Hematopoietic multipotent progenitor cell treated with erythropoietin and hydrocortisone succinate and interleukin-3 and kit ligand, for 17 days (in vitro differentiated cells): ENCODE data around the gene SNX3.

Source experiments
- DNase-seq: peaks from one replicate; pipeline ENCODE4 v3.0.0-alpha.2; 2015; ENCODE audit warnings: low spot score

SNX3 gene

GRCh38 chr6:108203189-108204112 is 57.4 kb downstream of the SNX3 start:
- no peak for DNase-seq

GRCh38 chr6:108200631-108201030 is 60.2 kb downstream of the SNX3 start:
- no peak for DNase-seq

GRCh38 chr6:108200186-108200585 is 60.7 kb downstream of the SNX3 start:
- DNase-seq, result no peak

DNA sequence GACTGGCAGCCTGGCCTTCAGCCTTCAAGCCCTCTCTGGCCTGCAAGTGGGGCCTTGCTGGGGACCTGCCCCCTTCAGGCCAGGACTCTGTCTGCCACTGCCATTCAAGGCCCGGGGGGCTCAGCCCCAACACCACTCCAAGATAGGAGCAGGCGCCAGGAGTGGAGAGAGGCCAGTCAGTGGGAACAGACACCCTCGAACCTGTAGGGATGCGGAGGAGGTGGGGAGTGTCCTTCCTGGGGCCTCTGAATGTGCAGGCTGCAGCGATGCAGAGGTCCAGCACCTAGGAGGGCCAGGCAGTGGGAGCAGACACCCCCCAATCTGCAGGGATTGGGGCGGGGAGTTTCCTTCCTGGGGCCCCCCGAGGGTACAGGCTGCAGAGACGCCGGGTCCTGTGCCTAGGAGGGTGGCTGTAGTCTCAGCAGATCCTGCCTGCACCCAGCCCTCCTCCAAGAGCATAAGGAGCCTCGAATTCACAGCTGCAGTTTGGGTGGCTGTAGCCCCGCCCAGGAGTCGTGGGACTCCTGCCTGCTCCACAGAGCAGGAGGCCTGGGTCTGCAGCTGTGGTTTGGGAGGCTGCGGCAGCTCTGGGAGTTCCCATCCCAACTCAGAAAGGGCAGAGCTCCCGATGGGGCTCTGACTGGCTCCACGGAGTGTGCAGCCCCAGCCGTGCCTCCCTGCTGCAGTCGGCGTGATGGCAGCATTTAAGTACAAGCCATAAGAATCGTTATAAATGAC is 61.9 kb downstream of the SNX3 start:
- DNase-seq, result no peak

- no peak for DNase-seq
Observed at GRCh38 chr6:108195209-108195608, 65.6 kb downstream of the SNX3 start.

- DNase-seq, result no peak
Observed at GRCh38 chr6:108194503-108194902, 66.3 kb downstream of the SNX3 start.

- no peak for DNase-seq
Observed at GRCh38 chr6:108193835-108194234, 67.0 kb downstream of the SNX3 start.

DNA sequence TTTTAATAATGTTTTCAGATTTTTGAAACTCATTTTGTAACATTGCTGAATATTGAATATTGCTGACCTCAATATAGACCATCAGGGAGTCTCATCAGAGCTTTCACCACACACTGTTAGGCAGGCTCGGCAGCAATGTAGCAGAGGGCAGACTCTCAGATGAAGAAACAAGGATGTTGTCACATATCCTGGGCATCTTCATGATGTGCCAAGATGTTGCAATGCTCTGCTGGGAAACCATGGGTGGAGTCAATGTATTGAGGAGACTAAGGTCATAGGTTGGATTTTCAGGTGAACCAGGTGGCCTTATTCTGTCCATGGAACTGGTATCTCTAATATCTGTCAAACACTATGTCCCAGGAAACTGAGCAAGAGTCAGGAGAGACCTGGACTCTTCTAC is 67.7 kb downstream of the SNX3 start:
- DNase-seq, result no peak

DNA sequence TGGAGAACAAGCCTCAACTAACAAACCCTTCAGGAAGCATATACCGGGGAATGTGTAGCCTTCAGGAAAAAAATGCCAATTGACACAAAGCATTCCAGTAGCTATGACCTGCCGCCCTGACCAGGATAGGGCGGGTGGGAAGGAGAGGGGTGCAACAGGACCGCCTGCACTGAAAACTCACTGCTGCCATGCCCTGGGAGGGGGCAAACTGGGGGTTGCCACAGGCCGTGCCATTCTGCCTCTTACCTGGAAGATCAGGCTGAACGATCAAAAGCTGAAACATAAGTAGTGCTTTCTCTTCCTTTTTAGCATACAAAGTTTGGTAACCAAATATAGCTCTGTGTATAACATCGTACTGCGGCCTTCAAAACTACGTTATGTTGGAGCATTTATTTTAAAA is 73.3 kb downstream of the SNX3 start:
- DNase-seq, result no peak

- DNase-seq, result no peak
Observed at GRCh38 chr6:108186226-108186625, 74.6 kb downstream of the SNX3 start.

DNA sequence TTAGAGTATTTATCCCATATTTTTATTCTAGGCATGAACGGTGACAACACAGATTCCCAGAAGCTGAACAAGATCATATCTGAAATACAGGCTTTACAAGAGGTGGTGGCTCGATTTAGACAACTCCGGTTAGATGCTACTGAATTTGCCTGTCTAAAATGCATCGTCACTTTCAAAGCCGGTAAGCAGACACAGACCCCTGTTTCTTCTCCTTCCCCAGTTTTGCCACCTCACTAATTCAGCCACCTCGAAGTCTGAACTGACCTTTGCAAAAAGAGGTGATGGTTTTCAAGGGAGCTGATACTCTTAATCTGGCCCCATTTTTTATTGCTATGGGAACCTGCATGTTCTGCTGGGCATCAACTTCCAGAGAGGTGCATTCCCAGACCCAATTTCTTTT is 80.1 kb downstream of the SNX3 start:
- no peak for DNase-seq

- no peak for DNase-seq
Observed at GRCh38 chr6:108180266-108180665, 80.6 kb downstream of the SNX3 start.

- no peak for DNase-seq
Observed at GRCh38 chr6:108179741-108180140, 81.1 kb downstream of the SNX3 start.

- no peak for DNase-seq
Observed at GRCh38 chr6:108176281-108177089, 84.4 kb downstream of the SNX3 start.

DNA sequence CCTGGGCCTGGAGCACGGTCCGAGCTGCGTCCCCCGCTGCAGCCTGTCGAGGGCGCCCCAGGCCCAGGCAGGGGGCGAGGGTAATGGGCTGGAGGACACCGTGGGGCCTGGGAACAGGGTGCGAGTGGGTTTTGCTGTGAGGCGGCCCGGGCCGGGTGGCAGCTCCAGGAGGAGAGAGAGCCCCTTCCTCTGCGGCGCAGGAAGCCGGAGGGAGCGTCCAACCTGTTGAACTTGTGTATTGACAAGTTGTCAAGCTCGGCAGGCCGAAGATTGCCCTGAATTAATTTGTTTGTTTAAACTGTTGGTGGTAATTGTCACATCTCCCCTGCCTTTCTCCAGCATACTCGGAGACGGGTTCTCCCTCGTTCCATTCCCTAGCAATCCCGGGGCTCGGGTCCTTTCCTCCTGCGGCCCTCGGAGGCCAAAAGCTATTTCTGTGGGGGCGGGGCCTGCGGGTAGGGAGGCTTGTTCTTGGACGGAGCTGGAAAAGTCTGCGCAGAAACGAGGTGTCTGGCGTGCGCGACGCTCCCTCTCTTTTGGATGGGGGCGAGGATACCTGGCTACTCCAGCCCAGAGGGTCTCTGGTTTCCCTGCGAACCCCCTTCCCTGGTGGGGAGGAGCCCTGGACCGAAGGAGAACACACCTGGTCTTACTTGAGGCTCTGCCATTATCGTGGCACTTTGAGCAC is 85.1 kb downstream of the SNX3 start:
- peak; percentile 20 for DNase-seq

DNA sequence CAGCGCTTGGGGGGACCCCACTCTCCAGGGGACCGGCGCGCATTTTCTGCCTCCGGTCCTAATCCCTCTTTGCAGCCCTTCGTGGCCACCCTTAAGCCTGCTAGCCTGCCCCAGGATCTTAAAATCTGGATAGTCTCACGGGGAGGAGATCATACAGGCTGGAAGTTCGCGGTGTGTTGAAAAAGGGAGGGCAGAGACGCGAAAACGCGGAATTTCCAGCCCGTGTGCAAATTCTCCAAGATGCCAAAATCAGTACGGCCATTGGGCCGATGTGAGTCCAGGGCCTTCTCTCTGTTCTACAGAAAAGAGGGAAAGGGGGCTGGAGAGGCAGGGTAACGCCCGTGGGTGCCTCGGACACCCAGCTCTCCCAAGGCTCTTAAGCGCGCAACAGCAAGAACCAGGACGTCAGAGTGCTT is 85.7 kb downstream of the SNX3 start:
- no peak for DNase-seq

GRCh38 chr6:108174371-108175175 is 86.3 kb downstream of the SNX3 start:
- DNase-seq, result no peak

- no peak for DNase-seq
Observed at GRCh38 chr6:108171918-108172516, 88.8 kb downstream of the SNX3 start.

GRCh38 chr6:108171291-108171917 is 89.4 kb downstream of the SNX3 start:
- DNase-seq, result no peak
